HepG2 (cell line): Measurements from ENCODE around the gene GRIK3. TPM values are rescaled to one million over a fixed set of nuclear protein-coding genes. Genes with fewer than 3 reads are reported as not detected.

ENCODE experiments used
- ATAC-seq: fragments of 200-7000 bp; cut with Tn5 transposase; 3 replicates; pipeline ENCODE4 v1.9.1; 2020; ENCODE audit warnings: mild to moderate bottlenecking, moderate library complexity
- BruUV-seq: library from RNA; stranded (reverse); fragments of 400-500 nt; replicated peaks from 2 replicates; lab custom pipeline; 2021; lab: Mats Ljungman, UMichigan
- CTCF ChIA-PET: fragments of 300-600 bp; formaldehyde crosslinking; extraction: SDS; loops from one replicate; lab custom pipeline; 2021; ENCODE audit warnings: low total read pairs, inconsistent platforms, low intra/inter-chr PET ratio; lab: Yijun Ruan, JAX
- POLR2A ChIA-PET: fragments of 350-600 bp; sonication (Branson Sonifier 250); formaldehyde crosslinking; loops from one replicate; lab custom pipeline; 2020; ENCODE audit warnings: antibody characterized with exemption, inconsistent platforms; lab: Yijun Ruan, JAX
- DNase-seq: peaks from one replicate; pipeline ENCODE4 v3.0.0-alpha.2; 2015; ENCODE audit warnings: low spot score
- FAIRE-seq: peaks from 3 replicates; lab custom pipeline; 2011; peaks lifted over from hg19 to GRCh38; lab: Jason Lieb, UNC
- H2AFZ ChIP-seq: one replicate; pipeline ENCODE4 v1.6.1; 2011; ENCODE audit warnings: low read length, inconsistent platforms
- H3K27ac ChIP-seq: fragments of 300-600 bp; 3 replicates; pipeline ENCODE4 v1.8.0; 2011; ENCODE audit warnings: mixed run types, mild to moderate bottlenecking, mixed read lengths, low read length, inconsistent platforms; ENCODE audit not compliant: insufficient read depth; ENCODE audit errors: extremely low read length
- H3K27me3 ChIP-seq, 2 experiments: fragments of 200-600 bp in 1 of 2; 2 replicates in 1 of 2; 3 replicates in 1 of 2; pipeline versions ENCODE4 v1.6.0 to v1.8.0; 2011; ENCODE audit warnings: low read length in 2 of 2, mild to moderate bottlenecking in 2 of 2, moderate library complexity in 2 of 2, inconsistent platforms in 1 of 2; ENCODE audit not compliant: insufficient read depth in 2 of 2, control insufficient read depth in 1 of 2
- H3K36me3 ChIP-seq, 2 experiments: fragments of 200-600 bp in 1 of 2; replicated peaks in 1 of 2; 2 replicates in 1 of 2; 3 replicates in 1 of 2; pipeline versions ENCODE4 v1.5.1 to v1.8.0; 2011; ENCODE audit warnings: low read length in 2 of 2, inconsistent platforms in 1 of 2; ENCODE audit not compliant: insufficient read depth in 2 of 2, control insufficient read depth in 1 of 2
- H3K4me1 ChIP-seq: 2 replicates; pipeline ENCODE4 v1.5.1; 2012; ENCODE audit warnings: low read length, inconsistent platforms; ENCODE audit not compliant: insufficient read depth
- H3K4me2 ChIP-seq: 2 replicates; pipeline ENCODE4 v1.6.0; 2011; ENCODE audit warnings: low read depth, low read length, inconsistent platforms
- H3K4me3 ChIP-seq, 3 experiments: fragments of 200-600 bp in 1 of 3; sonication (generic), shearing (Covaris generic) in 1 of 3; replicated peaks in 1 of 3; 2 replicates each; pipeline ENCODE4 v1.5.1; 2011 to 2016; ENCODE audit warnings: low read length in 3 of 3, inconsistent platforms in 2 of 3, low read depth in 2 of 3, mild to moderate bottlenecking in 2 of 3, control low read depth in 1 of 3, mixed read lengths in 1 of 3; ENCODE audit not compliant: insufficient read depth in 1 of 3
- H3K79me2 ChIP-seq: one replicate; pipeline ENCODE4 v1.6.1; 2011; ENCODE audit warnings: low read length, inconsistent platforms; ENCODE audit not compliant: insufficient read depth
- H3K9ac ChIP-seq: 2 replicates; pipeline ENCODE4 v1.6.0; 2011; ENCODE audit warnings: mild to moderate bottlenecking, low read depth, low read length, inconsistent platforms; ENCODE audit not compliant: insufficient read depth
- H3K9me3 ChIP-seq: 2 replicates; pipeline ENCODE4 v1.5.1; 2012; ENCODE audit warnings: mild to moderate bottlenecking, low read length
- H4K20me1 ChIP-seq: 2 replicates; pipeline ENCODE4 v1.6.0; 2011; ENCODE audit warnings: inconsistent platforms, mild to moderate bottlenecking, low read length, moderate library complexity; ENCODE audit not compliant: insufficient read depth
- GATA4 ChIP-seq: sonication (generic); IDR thresholded peaks from 2 replicates; pipeline ENCODE4 v1.6.1; 2016; ENCODE audit warnings: antibody characterized with exemption, low read depth, borderline replicate concordance
- JUND ChIP-seq: sonication (generic); formaldehyde crosslinking; IDR thresholded peaks from 2 replicates; pipeline ENCODE4 v1.8.0; 2022; ENCODE audit warnings: mild to moderate bottlenecking, missing genetic modification reagents
- KDM1A ChIP-seq: IDR thresholded peaks from 2 replicates; pipeline ENCODE4 v1.6.1; 2016; ENCODE audit warnings: missing compliant biosample characterization
- MXD4 ChIP-seq: IDR thresholded peaks from 2 replicates; pipeline ENCODE4 v1.6.1; 2016; ENCODE audit warnings: mild to moderate bottlenecking, missing biosample characterization, missing genetic modification reagents
- SALL1 ChIP-seq: sonication (generic); formaldehyde crosslinking; IDR thresholded peaks from 2 replicates; pipeline ENCODE4 v1.8.0; 2022; ENCODE audit warnings: mild to moderate bottlenecking, missing genetic modification reagents
- ZBTB44 ChIP-seq: sonication (generic); formaldehyde crosslinking; IDR thresholded peaks from 2 replicates; pipeline ENCODE4 v1.4.0; 2020; ENCODE audit warnings: missing genetic modification reagents
- ZNF33A ChIP-seq: sonication (generic); formaldehyde crosslinking; IDR thresholded peaks from 2 replicates; pipeline ENCODE4 v1.5.1; 2020; ENCODE audit warnings: missing genetic modification reagents, mild to moderate bottlenecking, moderate library complexity, borderline replicate concordance
- WGBS: methylation state at CpG from one replicate; pipeline ENCODE4 v1.1.6; 2017; ENCODE audit warnings: low lambda C conversion rate; 5-methylcytosine and 5-hydroxymethylcytosine counted together
- in situ Hi-C: cut with HindIII; loops from 2 replicates; pipeline ENCODE4 v1.10.0; 2017; ENCODE audit warnings: low pct_unique_long_range_greater_than_20kb; ENCODE audit not compliant: extremely low pct_ligation_motif_present
- intact Hi-C: fragments of 100-400 bp; cut with micrococcal nuclease; formaldehyde crosslinking; loops from one replicate; pipeline ENCODE4 v1.10.0; 2022; ENCODE audit not compliant: unreplicated experiment
- polyA plus RNA-seq, 8 experiments: library from polyadenylated mRNA; depleted of rRNA in 3 of 8; stranded (reverse) in 7 of 8; unstranded in 1 of 8; fragments of >200 nt; fragmentation: Illumina TruSeq in 4 of 8; extraction: Trizol in 4 of 8; gene quantifications; 2 replicates each; pipeline versions ENCODE4 v1.2.1 to v1.2.3, GENCODE V29; 2011 to 2016; ENCODE audit warnings: low read depth in 4 of 8, missing spikeins in 1 of 8, mixed read lengths in 1 of 8; ENCODE audit not compliant: insufficient read depth in 1 of 8
- total RNA-seq, 5 experiments: library from RNA; depleted of rRNA; stranded (reverse); fragments of >200 nt; fragmentation: Illumina TruSeq; extraction: Trizol; gene quantifications; 2 replicates each; pipeline ENCODE4 v1.2.3, GENCODE V29; 2016; ENCODE audit warnings: low read depth in 1 of 5
- TF ChIP-seq, protein P1 (sequence below): sonication (generic); formaldehyde crosslinking; IDR thresholded peaks from 2 replicates; pipeline ENCODE4 v1.9.0; 2021; ENCODE audit warnings: missing genetic modification reagents, borderline replicate concordance
- TF ChIP-seq, protein P2 (sequence below): sonication (generic); formaldehyde crosslinking; IDR thresholded peaks from 2 replicates; pipeline ENCODE4 v1.4.0; 2020; ENCODE audit warnings: mild to moderate bottlenecking, missing genetic modification reagents

Gene GRIK3
- total and polyA plus RNA-seq, 2 of the 13 experiments (the other 11 are each of a cell fraction or from before 2014, with no cell fraction given): not detected

- Histone ChIP-seq H4K20me1 (peaks cover 4% of the 10 kb centered on the region; the same call in 1 of the 2 replicates), H3K4me3 (no peak overlapping the region), H2AFZ (no peak overlapping the region), H3K9me3 (no peaks in the 10 kb centered on the region), H3K36me3 (no peaks in the 10 kb centered on the region), H3K79me2 (no peaks in the 10 kb centered on the region), H3K27me3 (peaks cover 3 to 49% of the 10 kb centered on the region in 2 experiments), H3K9ac (no peak overlapping the region), H3K27ac (no peak overlapping the region), H3K4me1 (no peaks in the 10 kb centered on the region), H3K4me2 (no peak overlapping the region)
- in situ Hi-C loops: loop anchor here (25.0 kb wide), 1 partner anchor 323 kb away; no protein-coding TSS in a partner anchor
- ATAC-seq (no peak), DNase-seq (no peak), FAIRE-seq (no peak)
- BruUV-seq: no TSS peak
- ChIA-PET CTCF (no interaction called here), POLR2A (no interaction called here)
- intact Hi-C loops: no loop called here
- WGBS: 14% methylated on average over 27 of the region's 27 CpGs
- TF ChIP-seq, protein P1, sequence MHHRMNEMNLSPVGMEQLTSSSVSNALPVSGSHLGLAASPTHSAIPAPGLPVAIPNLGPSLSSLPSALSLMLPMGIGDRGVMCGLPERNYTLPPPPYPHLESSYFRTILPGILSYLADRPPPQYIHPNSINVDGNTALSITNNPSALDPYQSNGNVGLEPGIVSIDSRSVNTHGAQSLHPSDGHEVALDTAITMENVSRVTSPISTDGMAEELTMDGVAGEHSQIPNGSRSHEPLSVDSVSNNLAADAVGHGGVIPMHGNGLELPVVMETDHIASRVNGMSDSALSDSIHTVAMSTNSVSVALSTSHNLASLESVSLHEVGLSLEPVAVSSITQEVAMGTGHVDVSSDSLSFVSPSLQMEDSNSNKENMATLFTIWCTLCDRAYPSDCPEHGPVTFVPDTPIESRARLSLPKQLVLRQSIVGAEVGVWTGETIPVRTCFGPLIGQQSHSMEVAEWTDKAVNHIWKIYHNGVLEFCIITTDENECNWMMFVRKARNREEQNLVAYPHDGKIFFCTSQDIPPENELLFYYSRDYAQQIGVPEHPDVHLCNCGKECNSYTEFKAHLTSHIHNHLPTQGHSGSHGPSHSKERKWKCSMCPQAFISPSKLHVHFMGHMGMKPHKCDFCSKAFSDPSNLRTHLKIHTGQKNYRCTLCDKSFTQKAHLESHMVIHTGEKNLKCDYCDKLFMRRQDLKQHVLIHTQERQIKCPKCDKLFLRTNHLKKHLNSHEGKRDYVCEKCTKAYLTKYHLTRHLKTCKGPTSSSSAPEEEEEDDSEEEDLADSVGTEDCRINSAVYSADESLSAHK: no peak
These were observed 838 bp upstream of the GRIK3 start for GRCh38 chr1:37035014-37035691.

DNA sequence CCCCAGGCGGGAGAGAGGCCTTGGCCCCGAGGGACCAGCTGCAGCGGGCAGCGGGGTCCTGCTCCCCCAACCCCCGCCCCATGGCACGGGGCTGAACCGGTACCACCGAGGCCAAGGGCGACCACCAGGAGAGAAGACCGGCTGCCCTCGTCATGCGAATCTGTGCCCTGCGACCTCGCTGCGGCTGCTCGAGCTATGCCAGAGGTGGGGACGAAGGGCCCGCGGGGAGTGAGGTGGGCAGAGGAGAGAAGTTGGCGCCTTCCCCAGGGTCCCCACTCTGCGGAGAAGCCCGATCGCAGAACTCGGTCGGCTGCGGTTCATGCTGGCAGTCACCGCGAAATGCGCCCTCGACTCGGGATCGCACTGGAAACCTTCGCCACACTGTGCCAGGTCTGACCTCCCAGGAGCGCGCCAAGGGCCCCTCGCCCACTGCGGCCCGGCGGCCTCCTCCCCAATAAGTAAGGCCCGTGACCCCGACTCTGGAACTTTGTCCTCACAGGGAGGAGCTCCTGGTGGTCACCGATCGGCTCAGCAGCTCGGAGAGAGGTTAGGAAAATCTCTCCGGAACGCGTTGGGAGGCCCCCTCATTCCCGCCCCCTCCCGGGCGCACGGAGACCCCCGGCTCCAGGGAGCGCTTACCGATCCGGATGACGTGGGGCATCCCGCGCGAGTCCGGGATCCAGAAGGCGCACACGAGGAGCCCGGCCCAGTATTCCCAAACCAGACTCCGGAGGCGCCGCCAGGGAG, 787 bp downstream of the GRIK3 start:
- WGBS: 23% methylated on average over 37 of the region's 66 CpGs
- Histone ChIP-seq H3K36me3 (no peaks in the 10 kb centered on the region), H3K79me2 (no peaks in the 10 kb centered on the region), H3K9me3 (no peaks in the 10 kb centered on the region), H3K4me3 (no peak overlapping the region), H3K4me2 (no peak overlapping the region), H3K4me1 (no peaks in the 10 kb centered on the region), H3K27ac (no peak overlapping the region), H3K9ac (no peak overlapping the region), H2AFZ (no peak overlapping the region), H4K20me1 (peaks cover 4% of the 10 kb centered on the region; the same call in 1 of the 2 replicates), H3K27me3 (peaks cover 8 to 45% of the 10 kb centered on the region in 2 experiments)
- CTCF ChIA-PET: no interaction called here
- in situ Hi-C loops (loop anchor here (25.0 kb wide), 1 partner anchor 321 kb away; no protein-coding TSS in a partner anchor), intact Hi-C loops (no loop called here)
- ATAC-seq (no peak), FAIRE-seq (no peak), DNase-seq (no peak)
- BruUV-seq: no TSS peak
- POLR2A ChIA-PET: no interaction called here
- TF ChIP-seq, protein P2, sequence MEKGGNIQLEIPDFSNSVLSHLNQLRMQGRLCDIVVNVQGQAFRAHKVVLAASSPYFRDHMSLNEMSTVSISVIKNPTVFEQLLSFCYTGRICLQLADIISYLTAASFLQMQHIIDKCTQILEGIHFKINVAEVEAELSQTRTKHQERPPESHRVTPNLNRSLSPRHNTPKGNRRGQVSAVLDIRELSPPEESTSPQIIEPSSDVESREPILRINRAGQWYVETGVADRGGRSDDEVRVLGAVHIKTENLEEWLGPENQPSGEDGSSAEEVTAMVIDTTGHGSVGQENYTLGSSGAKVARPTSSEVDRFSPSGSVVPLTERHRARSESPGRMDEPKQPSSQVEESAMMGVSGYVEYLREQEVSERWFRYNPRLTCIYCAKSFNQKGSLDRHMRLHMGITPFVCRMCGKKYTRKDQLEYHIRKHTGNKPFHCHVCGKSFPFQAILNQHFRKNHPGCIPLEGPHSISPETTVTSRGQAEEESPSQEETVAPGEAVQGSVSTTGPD: no peak
- TF ChIP-seq KDM1A (CRISPR knock-in tag) (no peak), ZBTB44 (no peak), ZNF33A (CRISPR knock-in tag) (no peak), JUND (CRISPR knock-in tag) (no peak), MXD4 (CRISPR knock-in tag) (no peak), SALL1 (CRISPR knock-in tag) (no peak), GATA4 (no peak)
